Fibroblast of lung (primary cell): ENCODE data around the gene CSKMT. TPM values are rescaled to one million over a fixed set of nuclear protein-coding genes. Genes with fewer than 3 reads are reported as not detected.

Source experiments
- DNase-seq, 2 donors: peaks; one replicate each; pipeline versions ENCODE4 v3.0.0 to v3.0.0-alpha.2; 2010; ENCODE audit warnings: low read depth in 2 of 2
- H2AFZ ChIP-seq: 2 replicates; pipeline ENCODE4 v1.5.1; 2012; ENCODE audit warnings: low read length, control low read depth, inconsistent platforms
- H3K27ac ChIP-seq: 2 replicates; pipeline ENCODE4 v1.5.1; 2011; ENCODE audit warnings: low read length, control low read depth; ENCODE audit not compliant: insufficient read depth
- H3K27me3 ChIP-seq: 2 replicates; pipeline ENCODE4 v1.5.1; 2011; ENCODE audit warnings: mild to moderate bottlenecking, low read length; ENCODE audit not compliant: control insufficient read depth, insufficient read depth
- H3K36me3 ChIP-seq: 2 replicates; pipeline ENCODE4 v1.5.1; 2011; ENCODE audit warnings: low read length; ENCODE audit not compliant: control insufficient read depth, insufficient read depth
- H3K4me1 ChIP-seq: 2 replicates; pipeline ENCODE4 v1.5.1; 2011; ENCODE audit warnings: low read length; ENCODE audit not compliant: control insufficient read depth, insufficient read depth; ENCODE audit errors: extremely low read depth
- H3K4me2 ChIP-seq: 2 replicates; pipeline ENCODE4 v1.5.1; 2011; ENCODE audit warnings: low read length, control low read depth; ENCODE audit not compliant: insufficient read depth; ENCODE audit errors: extremely low read depth
- H3K4me3 ChIP-seq, 4 experiments: fragments of 200-600 bp in 1 of 4; sonication (generic) in 1 of 4; replicated peaks in 1 of 4; 2 replicates each; pipeline ENCODE4 v1.5.1; 2011 to 2016; ENCODE audit warnings: low read length in 4 of 4, low read depth in 3 of 4, mild to moderate bottlenecking in 3 of 4, control low read depth in 2 of 4, inconsistent platforms in 1 of 4, mixed read lengths in 1 of 4; ENCODE audit not compliant: insufficient read depth in 1 of 4; ENCODE audit errors: control extremely low read depth in 1 of 4
- H3K79me2 ChIP-seq: 2 replicates; pipeline ENCODE4 v1.5.1; 2012; ENCODE audit warnings: mild to moderate bottlenecking, low read length, inconsistent platforms; ENCODE audit not compliant: control insufficient read depth, insufficient read depth
- H3K9ac ChIP-seq: 2 replicates; pipeline ENCODE4 v1.5.1; 2011; ENCODE audit warnings: mild to moderate bottlenecking, low read length, control low read depth; ENCODE audit not compliant: insufficient read depth
- H3K9me3 ChIP-seq: 2 replicates; pipeline ENCODE4 v1.5.1; 2012; ENCODE audit warnings: low read depth, low read length; ENCODE audit not compliant: control insufficient read depth, insufficient read depth
- H4K20me1 ChIP-seq: 2 replicates; pipeline ENCODE4 v1.5.1; 2011; ENCODE audit warnings: low read length; ENCODE audit not compliant: control insufficient read depth, insufficient read depth; ENCODE audit errors: extremely low read depth
- CTCF ChIP-seq, 2 donors: IDR thresholded peaks in 1 of 2; conservative IDR thresholded peaks in 1 of 2; 1 replicate in 1 of 2; 2 replicates in 1 of 2; pipeline ENCODE4 v1.5.1; 2011 to 2012; ENCODE audit warnings: low read length in 2 of 2, control low read depth in 1 of 2, inconsistent platforms in 1 of 2, low read depth in 1 of 2, mild to moderate bottlenecking in 1 of 2
- EZH2 ChIP-seq: IDR thresholded peaks from 2 replicates; pipeline ENCODE4 v1.5.1; 2012; ENCODE audit warnings: low read length, control low read depth, mild to moderate bottlenecking; ENCODE audit errors: missing control alignments
- polyA plus RNA-seq, 2 donors: library from polyadenylated mRNA; depleted of rRNA in 1 of 2; stranded (reverse) in 1 of 2; unstranded in 1 of 2; fragments of >200 nt; gene quantifications; 2 replicates each; pipeline ENCODE4 v1.2.1, GENCODE V29; 2011 to 2012; ENCODE audit warnings: missing spikeins in 1 of 2
- total RNA-seq: library from RNA; depleted of rRNA; stranded (reverse); fragments of >200 nt; gene quantifications from 2 replicates; pipeline ENCODE4 v1.2.1, GENCODE V29; 2014

The CSKMT gene
- total and polyA plus RNA-seq, 2 donors (not counting 1 experiment from before 2014, with no cell fraction given) = 2.9 to 8.4 TPM

DNA sequence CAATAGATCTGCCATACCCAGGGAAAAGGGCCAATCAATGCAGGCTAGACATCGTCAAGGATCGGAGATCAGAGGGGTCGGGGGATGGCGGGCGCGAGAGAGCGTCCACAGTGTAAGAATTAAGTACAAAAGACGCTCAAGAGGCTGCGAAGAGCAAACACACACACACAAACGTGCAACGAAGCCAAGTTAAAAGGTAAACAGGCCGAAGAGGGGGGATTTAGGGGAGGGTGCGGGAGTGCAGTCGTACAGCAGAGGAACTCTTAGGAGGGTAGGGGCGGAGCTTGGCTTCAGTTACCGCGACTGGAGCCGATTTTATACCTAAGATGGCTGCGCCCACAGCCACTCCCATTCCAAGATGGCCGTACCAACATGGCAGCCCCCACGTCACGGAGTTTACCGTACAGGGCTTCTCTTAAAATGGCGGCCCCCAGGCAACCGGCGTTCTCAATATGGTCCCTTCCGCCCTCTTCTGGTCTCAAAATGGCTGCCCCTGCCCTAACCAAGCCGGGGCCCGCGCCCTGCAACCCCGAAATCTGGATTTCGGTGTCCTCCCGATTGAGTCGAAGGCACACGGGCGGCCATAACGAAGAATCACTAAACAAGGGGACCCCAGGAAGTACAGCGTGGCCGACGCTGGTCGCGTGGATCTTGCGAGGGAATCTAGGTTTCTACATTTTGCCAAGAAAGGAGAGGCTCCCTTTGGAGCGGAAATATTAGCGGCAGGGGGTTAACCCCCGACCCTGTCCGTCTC, 44.3 kb downstream of the CSKMT start:
- Histone ChIP-seq H3K4me3 (peak overlapping the region; percentile 25 to 66 (median 48)), H4K20me1 (no peaks in the 10 kb centered on the region), H3K79me2 (peaks cover 3% of the 10 kb centered on the region), H3K9me3 (no peaks in the 10 kb centered on the region), H3K9ac (peak overlapping the region; percentile 59), H3K27ac (peak overlapping the region; percentile 93), H2AFZ (peak overlapping the region; percentile 83), H3K4me1 (peaks cover 26% of the 10 kb centered on the region), H3K4me2 (peak overlapping the region; percentile 95), H3K36me3 (peaks cover 17% of the 10 kb centered on the region), H3K27me3 (no peaks in the 10 kb centered on the region)
- TF ChIP-seq CTCF (conservative IDR thresholded peaks at IDR 0.05 in 1 of 2, IDR thresholded peaks at IDR 0.05 in 1 of 2; ENCODE audit: low read depth in 1 of 2, low read length in 2 of 2) (no peak), EZH2 (no peak)
- peak; percentile 97 to 98 for DNase-seq

DNA sequence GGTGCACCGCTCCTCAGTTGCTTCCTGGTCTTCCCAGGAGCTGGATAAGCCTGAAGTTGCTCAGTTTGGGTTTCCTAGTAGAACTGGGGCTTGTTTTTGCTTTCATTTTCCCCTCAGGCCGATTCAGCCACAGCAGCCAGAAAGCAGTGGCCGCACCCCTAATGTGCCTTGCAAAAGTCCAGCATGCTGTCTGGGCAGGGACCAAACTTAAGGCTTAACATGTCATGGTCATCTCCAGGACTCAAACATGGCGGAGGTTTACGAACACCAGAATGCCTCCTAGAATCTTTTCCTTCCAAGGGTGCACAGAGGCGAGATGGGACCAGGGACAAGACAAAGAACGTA, 44.9 kb downstream of the CSKMT start:
- no peaks in the 10 kb centered on the region for H3K9me3 ChIP-seq
- peaks cover 6% of the 10 kb centered on the region for H3K79me2 ChIP-seq
- no peaks in the 10 kb centered on the region for H3K27me3 ChIP-seq
- H2AFZ ChIP-seq = peak overlapping the region; percentile 83
- H3K36me3 ChIP-seq = peaks cover 20% of the 10 kb centered on the region
- peak overlapping the region; percentile 93 for H3K27ac ChIP-seq
- DNase-seq = peak in 1 of 2 donors; percentile 55
- no peaks in the 10 kb centered on the region for H4K20me1 ChIP-seq
- H3K4me2 ChIP-seq = peak overlapping the region; percentile 86
- H3K9ac ChIP-seq = peak overlapping the region; percentile 59
- peak overlapping the region; percentile 25 to 66 (median 41) for H3K4me3 ChIP-seq
- H3K4me1 ChIP-seq = peaks cover 26% of the 10 kb centered on the region
- no peak for TF ChIP-seq CTCF (conservative IDR thresholded peaks at IDR 0.05 in 1 of 2, IDR thresholded peaks at IDR 0.05 in 1 of 2; ENCODE audit: low read depth in 1 of 2, low read length in 2 of 2)
- TF ChIP-seq EZH2 = no peak

DNA sequence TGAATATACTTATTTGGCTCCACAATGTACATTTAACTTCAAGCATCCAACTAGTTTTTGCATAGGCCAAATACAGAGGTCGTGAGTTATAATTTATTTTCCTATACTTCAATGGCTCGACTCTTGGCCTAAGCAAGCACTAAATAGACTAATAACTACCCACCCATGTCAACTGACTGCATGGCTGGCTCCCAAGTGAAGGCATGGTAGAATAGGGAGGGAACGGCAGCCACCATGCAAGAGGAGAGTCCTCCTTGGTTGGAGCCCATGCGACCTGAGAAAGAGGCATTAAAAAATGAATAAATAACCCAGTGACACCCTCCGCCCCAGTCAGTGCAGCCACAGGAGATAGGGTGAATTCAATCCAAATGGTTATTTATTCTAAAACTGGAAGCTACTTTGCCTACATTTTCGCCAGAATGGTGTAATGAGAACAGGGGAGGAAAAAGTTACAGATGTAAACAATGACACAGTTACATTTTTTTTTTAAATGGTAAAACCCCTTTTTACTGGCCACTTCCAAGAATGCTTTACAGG, 47.2 kb downstream of the CSKMT start:
- H3K27ac ChIP-seq = no peak overlapping the region
- H3K79me2 ChIP-seq = peaks cover 20% of the 10 kb centered on the region
- H2AFZ ChIP-seq = no peak overlapping the region
- DNase-seq = no peak
- no peak overlapping the region for H3K9ac ChIP-seq
- no peak overlapping the region for H3K4me2 ChIP-seq
- no peak overlapping the region for H3K4me3 ChIP-seq
- H3K36me3 ChIP-seq = peaks cover 27% of the 10 kb centered on the region
- no peak for TF ChIP-seq EZH2
- TF ChIP-seq CTCF (conservative IDR thresholded peaks at IDR 0.05 in 1 of 2, IDR thresholded peaks at IDR 0.05 in 1 of 2; ENCODE audit: low read depth in 1 of 2, low read length in 2 of 2) = no peak
- H3K9me3 ChIP-seq = no peaks in the 10 kb centered on the region
- H3K27me3 ChIP-seq = no peaks in the 10 kb centered on the region
- no peaks in the 10 kb centered on the region for H4K20me1 ChIP-seq
- peaks cover 12% of the 10 kb centered on the region for H3K4me1 ChIP-seq
